ENCODE results near the gene SLC22A2.

DNA sequence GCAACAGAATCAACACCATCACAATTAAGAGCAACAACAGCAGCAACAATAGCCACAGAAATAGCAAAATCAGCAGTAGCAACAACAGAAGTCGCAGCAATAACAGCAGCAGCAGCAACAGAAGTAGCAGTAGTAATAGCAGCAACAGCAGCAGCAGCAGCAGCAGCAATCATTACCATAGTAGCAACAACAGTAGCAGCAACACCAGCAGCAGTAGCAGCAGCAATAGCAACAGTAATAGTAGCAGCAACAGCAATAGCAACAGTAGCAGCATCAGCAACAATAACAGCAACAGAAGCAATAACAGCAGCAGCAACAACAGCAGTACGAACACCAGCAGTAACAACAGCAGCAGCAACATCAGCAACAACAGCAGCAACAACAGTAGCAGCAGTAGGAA, 39.8 kb downstream of the SLC22A2 start:
- TF ChIP-seq, protein P1, sequence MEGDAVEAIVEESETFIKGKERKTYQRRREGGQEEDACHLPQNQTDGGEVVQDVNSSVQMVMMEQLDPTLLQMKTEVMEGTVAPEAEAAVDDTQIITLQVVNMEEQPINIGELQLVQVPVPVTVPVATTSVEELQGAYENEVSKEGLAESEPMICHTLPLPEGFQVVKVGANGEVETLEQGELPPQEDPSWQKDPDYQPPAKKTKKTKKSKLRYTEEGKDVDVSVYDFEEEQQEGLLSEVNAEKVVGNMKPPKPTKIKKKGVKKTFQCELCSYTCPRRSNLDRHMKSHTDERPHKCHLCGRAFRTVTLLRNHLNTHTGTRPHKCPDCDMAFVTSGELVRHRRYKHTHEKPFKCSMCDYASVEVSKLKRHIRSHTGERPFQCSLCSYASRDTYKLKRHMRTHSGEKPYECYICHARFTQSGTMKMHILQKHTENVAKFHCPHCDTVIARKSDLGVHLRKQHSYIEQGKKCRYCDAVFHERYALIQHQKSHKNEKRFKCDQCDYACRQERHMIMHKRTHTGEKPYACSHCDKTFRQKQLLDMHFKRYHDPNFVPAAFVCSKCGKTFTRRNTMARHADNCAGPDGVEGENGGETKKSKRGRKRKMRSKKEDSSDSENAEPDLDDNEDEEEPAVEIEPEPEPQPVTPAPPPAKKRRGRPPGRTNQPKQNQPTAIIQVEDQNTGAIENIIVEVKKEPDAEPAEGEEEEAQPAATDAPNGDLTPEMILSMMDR (CRISPR knock-in tag; IDR thresholded peaks at IDR 0.05): no peak
- TF ChIP-seq, protein P2, sequence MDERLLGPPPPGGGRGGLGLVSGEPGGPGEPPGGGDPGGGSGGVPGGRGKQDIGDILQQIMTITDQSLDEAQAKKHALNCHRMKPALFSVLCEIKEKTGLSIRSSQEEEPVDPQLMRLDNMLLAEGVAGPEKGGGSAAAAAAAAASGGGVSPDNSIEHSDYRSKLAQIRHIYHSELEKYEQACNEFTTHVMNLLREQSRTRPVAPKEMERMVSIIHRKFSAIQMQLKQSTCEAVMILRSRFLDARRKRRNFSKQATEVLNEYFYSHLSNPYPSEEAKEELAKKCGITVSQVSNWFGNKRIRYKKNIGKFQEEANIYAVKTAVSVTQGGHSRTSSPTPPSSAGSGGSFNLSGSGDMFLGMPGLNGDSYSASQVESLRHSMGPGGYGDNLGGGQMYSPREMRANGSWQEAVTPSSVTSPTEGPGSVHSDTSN (CRISPR knock-in tag; IDR thresholded peaks at IDR 0.05): no peak
- no peak for TF ChIP-seq TAF15 (IDR thresholded peaks at IDR 0.05; ENCODE audit: low read depth, low read length, poor library complexity, severe bottlenecking)

Measured in HepG2 (cell line).